Posterior cingulate gyrus (tissue), 11 donors: ENCODE results near the gene ZDHHC14.
A peak's percentile ranks its signal among the peaks of the same experiment; 100 is the strongest.
"Not testable (repeated sequence)": the region's sequence is repeated elsewhere in the genome, so short reads cannot be mapped to it uniquely, and the experiment has no call there.

ENCODE experiments used
- DNase-seq, 10 donors: peaks; one replicate each; pipeline versions ENCODE4 v3.0.0 to v3.0.0-alpha.2; 2020 to 2021; ENCODE audit warnings: mixed read lengths in 3 of 10
- intact Hi-C: fragments of 100-400 bp; cut with DNase I; formaldehyde crosslinking; loops from one replicate; pipeline ENCODE4 v1.15.1; 2023

Gene ZDHHC14

DNA sequence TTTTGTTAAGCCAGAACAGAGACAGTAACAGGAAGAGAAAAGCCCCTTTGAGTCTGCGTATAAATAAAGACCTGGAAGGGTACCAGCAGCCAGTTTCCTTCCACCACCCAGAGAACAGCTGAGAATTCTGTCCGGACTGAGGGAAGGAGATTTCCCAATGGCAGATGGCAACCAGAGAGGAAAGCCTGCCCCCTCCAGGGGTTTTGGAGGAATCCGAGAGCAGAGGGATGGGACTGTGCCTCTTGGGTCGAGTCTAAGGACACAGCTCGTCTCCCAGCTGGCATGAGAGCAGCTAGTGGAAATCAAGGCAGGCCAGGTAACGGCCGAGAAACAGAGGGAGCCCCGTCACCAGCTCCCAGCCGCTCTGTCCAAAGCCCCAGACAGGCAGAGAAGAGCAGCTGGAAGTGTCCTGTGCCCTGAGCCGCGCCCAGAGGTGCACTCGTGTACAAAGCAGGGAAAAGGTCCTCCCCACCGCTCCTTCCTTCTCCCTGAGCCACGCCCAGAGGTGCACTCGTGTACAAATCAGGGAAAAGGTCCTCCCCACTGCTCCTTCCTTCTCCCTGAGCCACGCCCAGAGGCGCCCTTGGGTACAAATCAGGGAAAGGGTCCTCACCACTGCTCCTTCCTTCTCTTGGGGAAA, 308.1 kb downstream of the ZDHHC14 start:
- intact Hi-C loops: no loop called here
- DNase-seq: no peak

GRCh38 chr6:157689875-157690274, 308.9 kb downstream of the ZDHHC14 start:
- intact Hi-C loops: no loop called here
- no peak for DNase-seq

GRCh38 chr6:157690441-157691210, 309.6 kb downstream of the ZDHHC14 start:
- DNase-seq: no peak
- intact Hi-C loops: no loop called here

- DNase-seq: not testable (repeated sequence)
Measured at GRCh38 chr6:157691621-157692020, 310.6 kb downstream of the ZDHHC14 start.

GRCh38 chr6:157693867-157694266, 312.9 kb downstream of the ZDHHC14 start:
- DNase-seq: peak in 1 of 10 donors; percentile 67
- intact Hi-C loops: no loop called here

More at GRCh38 chr6:157691621-157692020, 310.6 kb downstream of the ZDHHC14 start:
- intact Hi-C loops: not testable (repeated sequence)

DNA sequence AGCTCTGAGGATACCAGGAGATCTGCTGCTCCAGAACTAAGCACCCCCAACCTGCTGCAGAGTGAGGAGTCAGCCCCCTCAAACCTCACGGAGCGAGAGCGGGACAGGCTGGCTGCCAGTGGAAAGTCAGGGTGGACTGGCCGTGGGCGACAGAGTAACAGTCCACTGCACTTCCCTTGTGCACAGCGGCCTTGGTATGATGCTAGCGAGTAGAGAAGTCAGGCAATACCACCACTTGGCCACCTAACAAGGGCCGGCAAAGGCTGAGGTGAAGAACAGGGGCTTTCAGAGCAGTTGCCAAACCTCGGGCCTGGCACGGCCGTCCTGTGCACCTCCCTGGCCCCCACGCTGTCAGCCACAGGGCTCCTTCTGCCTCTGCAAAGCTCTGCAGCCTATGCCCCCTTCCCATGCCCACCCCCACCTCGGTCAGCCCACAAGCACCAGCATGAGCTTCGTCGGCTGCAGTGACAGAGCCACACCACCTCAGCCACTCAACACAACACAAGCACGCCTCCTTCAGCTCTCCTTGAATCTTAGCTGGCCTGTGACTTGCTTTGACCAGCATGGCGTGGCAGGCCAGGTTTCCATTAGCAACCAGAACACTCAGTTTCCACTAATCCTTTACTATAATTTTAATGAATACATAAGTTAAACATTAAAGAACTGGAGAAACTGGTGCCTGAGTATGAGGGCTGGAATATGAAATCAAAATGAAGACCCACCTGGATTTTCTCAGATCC, 314.5 kb downstream of the ZDHHC14 start:
- peak in 1 of 10 donors; percentile 20 for DNase-seq
- intact Hi-C loops: no loop called here

DNA sequence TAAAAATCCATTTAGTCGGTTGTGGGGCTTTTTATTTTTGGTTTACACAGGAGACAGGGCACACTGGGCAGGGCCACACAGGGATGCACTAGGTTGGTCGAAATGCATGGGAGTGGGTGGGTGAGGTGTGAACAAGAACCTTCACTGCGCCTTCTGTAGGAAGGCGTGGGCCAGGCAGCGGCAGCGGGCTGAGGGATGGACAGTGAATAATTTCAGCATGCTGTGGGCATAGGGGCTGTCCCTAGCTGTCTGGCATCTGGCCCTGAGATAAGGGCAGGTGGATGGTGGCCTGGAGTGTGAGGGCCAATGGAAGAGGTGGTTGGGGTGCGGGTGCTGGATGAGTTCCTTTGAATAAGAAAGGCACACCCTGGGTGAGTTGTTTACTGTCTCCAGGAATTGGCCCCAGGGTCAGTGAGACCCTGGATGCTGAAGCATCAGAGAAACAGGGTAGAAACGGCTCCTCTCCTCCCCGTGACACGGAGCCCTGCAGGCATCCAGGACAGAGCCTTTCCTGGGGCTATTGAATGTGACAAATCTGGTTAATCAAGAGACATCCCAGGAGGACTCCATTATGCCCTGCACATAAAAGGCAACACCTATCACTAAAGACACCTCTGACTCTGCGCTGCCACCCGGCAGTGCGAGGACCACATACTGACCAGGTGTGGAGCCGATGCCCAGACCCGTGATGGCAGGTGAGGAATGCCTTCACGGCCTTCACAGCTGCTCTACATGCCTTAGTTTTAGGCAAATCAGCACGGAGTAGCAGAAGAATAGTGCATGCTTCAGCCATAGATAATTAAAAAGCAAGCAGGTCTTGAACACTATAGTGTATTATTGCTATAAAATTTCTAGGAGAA, 319.0 kb downstream of the ZDHHC14 start:
- intact Hi-C loops: no loop called here
- no peak for DNase-seq

- DNase-seq, intact Hi-C loops: not testable (repeated sequence)
Measured at GRCh38 chr6:157706351-157706750, 325.4 kb downstream of the ZDHHC14 start.

DNA sequence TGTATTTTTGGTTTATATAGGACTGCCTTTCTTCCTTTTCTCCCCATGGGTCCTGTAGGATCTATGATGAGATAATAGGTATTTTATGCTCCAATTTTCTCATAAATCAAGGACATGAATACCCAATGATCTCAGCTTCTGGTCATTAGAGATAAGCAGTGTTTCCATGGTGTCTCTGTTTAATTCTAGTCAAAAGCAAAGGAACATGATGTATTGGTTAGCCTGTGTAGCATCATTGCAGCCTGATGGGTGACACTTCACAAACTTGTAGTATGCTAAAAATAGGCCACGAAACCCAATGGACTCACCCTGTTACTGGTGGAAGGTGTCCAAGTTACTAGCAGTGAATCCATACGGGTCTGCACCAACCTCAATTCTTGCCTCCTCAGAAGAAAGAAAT, 325.9 kb downstream of the ZDHHC14 start:
- no peak for DNase-seq
- intact Hi-C loops: no loop called here

GRCh38 chr6:157707576-157707975, 326.6 kb downstream of the ZDHHC14 start:
- intact Hi-C loops: no loop called here
- DNase-seq: no peak

DNA sequence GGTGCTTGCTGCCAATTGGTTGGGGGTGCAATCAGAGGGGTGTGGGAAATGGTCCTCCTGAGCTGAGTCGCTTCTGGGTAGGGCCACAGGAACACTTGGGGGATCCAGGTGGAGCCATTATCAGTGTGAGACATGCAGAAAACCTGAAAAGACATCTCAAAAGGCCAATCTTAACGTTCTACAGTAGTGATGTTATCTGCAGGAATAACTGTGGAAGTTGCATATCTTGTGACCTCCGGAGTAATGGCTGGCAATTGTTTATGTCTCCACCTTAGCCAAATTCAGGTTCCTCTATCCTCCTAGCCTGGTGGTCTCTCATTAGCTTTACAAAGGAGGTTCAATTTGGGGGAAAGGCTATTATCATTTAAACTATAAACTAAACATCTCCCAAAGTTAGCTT, 327.2 kb downstream of the ZDHHC14 start:
- intact Hi-C loops: no loop called here

GRCh38 chr6:157708933-157709332, 327.9 kb downstream of the ZDHHC14 start:
- intact Hi-C loops: no loop called here
- DNase-seq: no peak

More for the DNA sequence above, 327.2 kb downstream of the ZDHHC14 start:
- DNase-seq: no peak

GRCh38 chr6:157709555-157709954, 328.6 kb downstream of the ZDHHC14 start:
- DNase-seq: no peak

GRCh38 chr6:157710604-157711003, 329.6 kb downstream of the ZDHHC14 start:
- DNase-seq: no peak
- intact Hi-C loops: no loop called here

More at GRCh38 chr6:157709555-157709954, 328.6 kb downstream of the ZDHHC14 start:
- intact Hi-C loops: no loop called here

DNA sequence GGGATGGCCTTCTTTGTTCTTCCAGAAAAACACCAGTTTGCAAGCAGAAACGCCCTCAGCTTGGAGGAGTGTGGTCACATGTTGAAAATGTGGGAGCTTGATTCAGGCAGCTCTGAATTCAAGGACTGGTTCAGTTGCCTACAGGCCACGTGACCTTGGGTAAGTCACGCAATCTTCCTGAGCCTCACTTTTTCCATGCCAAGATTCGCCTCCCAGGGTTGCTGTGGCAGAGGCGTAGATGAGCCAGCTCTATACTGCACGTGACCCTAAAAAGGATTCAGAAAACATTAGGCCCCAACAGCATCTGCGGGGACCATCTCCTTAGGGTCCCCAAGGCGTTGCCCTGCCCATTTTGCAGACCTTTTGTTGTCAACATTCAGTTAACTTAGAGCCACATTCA, 330.1 kb downstream of the ZDHHC14 start:
- intact Hi-C loops: no loop called here
- DNase-seq: no peak

- intact Hi-C loops: no loop called here
- no peak for DNase-seq
Measured at GRCh38 chr6:157712585-157713295, 331.8 kb downstream of the ZDHHC14 start.

DNA sequence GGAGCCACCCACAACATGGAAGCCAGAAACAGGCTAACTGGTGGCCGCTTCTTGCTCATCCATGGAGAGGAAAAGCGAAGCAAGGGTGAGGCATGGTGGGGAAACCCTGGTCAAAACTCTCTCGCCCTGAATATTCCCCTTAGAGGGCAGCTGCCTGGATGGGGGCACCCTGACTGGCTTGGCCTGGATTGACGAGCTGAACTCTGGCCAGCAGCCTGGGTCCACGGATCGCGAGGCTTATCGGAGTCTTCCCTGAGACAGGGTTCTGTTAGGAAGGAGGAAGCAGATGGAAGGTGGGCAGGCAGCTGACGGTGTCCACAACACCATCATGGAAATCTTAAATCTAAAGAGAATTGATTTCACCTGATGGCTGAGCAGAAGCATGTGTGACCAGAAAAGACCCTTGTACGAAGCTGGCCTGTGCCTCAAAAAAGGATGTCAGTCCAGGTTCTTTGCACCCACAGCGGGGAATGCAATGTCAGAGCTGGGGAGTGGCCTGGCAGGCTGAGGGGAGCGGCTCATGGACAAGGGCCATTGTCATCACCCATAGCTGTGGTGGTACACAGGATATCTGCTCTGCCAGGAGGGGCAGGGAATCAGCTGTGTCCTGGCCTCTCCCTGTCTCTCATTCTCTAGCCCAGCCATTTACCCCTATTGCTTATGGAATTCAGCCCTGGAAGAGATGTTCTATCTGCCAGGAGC, 332.6 kb downstream of the ZDHHC14 start:
- intact Hi-C loops: no loop called here
- DNase-seq: no peak

DNA sequence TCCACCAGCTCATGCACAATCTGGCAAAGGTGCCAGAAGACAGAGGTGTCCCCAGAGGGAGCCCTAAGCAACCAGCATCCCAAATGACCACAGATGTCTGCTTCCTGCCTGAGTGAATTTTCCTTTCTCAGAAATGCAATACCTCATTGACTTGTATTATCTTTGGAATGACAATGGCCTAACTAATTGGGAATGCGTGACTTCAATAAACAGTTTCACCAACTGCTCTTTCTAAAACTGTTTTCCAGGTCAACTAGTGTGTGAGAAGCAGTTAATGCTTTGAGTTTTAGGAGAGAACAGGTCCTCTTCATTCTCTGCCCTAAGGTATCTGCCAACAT, 333.1 kb downstream of the ZDHHC14 start:
- intact Hi-C loops: no loop called here
- DNase-seq: no peak

GRCh38 chr6:157715728-157716164, 334.8 kb downstream of the ZDHHC14 start:
- intact Hi-C loops: no loop called here
- no peak for DNase-seq
